ENCODE measurements around the gene DCDC2C. TPM values are rescaled to one million over a fixed set of nuclear protein-coding genes. Genes with fewer than 3 reads are reported as not detected.

The DCDC2C gene
- total and polyA plus RNA-seq, 2 experiments from 2014 or later: 0.45 TPM; not detected in 1

GRCh38 chr2:3654531-3655225 is 48.7 kb upstream of the DCDC2C start:
- H3K27ac ChIP-seq (ENCODE audit: low read depth): no peak overlapping the region
- peaks cover 13% of the 10 kb centered on the region for H3K27me3 Mint-ChIP-seq (ENCODE audit: insufficient read depth, low read depth, poor library complexity)
- H3K4me3 ChIP-seq: no peak overlapping the region
- 0 out of 2 replicates have a peak, but pooled peaks cover 4% of the 10 kb centered on the region for H3K27me3 ChIP-seq (ENCODE audit: insufficient read depth)
- H3F3A ChIP-seq (replicated peaks; ENCODE audit: low read depth): 0 out of 2 replicates have a peak, but pooled peaks cover 5% of the 10 kb centered on the region
- H3K36me3 ChIP-seq (ENCODE audit: insufficient read depth): no peaks in the 10 kb centered on the region
- H4K20me1 ChIP-seq (replicated peaks; ENCODE audit: insufficient read depth): no peaks in the 10 kb centered on the region
- no peak for TF ChIP-seq EZH2 (IDR thresholded peaks at IDR 0.05; ENCODE audit: low read depth, unreplicated experiment)
- no peak for TF ChIP-seq ZNF462 (CRISPR knock-in tag; IDR thresholded peaks at IDR 0.05)
- TF ChIP-seq JUNB (IDR thresholded peaks at IDR 0.05; ENCODE audit: unreplicated experiment): no peak
- TF ChIP-seq CTCF (conservative IDR thresholded peaks at IDR 0.05; ENCODE audit: low read depth in 2 of 2): no peak
- no peak for TF ChIP-seq REST (IDR thresholded peaks at IDR 0.05; ENCODE audit: unreplicated experiment)
- no peak for TF ChIP-seq POLR2AphosphoS5 (IDR thresholded peaks at IDR 0.05; ENCODE audit: low read depth)
- no peak for TF ChIP-seq ETS1 (IDR thresholded peaks at IDR 0.05)
- no peak for TF ChIP-seq EZH2phosphoT487 (IDR thresholded peaks at IDR 0.05; ENCODE audit: unreplicated experiment)
- TF ChIP-seq CREB1 (CRISPR knock-in tag; IDR thresholded peaks at IDR 0.05; ENCODE audit: low read depth): no peak
- TF ChIP-seq ZNF331 (CRISPR knock-in tag; IDR thresholded peaks at IDR 0.05; ENCODE audit: low read depth): no peak
- DNase-seq (ENCODE audit: low spot score) (no peak), ATAC-seq (no peak)
- H3K9me2 ChIP-seq (ENCODE audit: insufficient read depth): no peaks in the 10 kb centered on the region
- peaks cover 22% of the 10 kb centered on the region for H3K4me1 Mint-ChIP-seq
- H3K79me2 ChIP-seq (replicated peaks; ENCODE audit: insufficient read depth): no peaks in the 10 kb centered on the region
- no peak overlapping the region for H3K4me2 ChIP-seq
- H3K36me3 Mint-ChIP-seq (ENCODE audit: low read depth): no peaks in the 10 kb centered on the region; the same call in 1 of the 3 replicates
- H3K9me3 Mint-ChIP-seq: peaks cover 3% of the 10 kb centered on the region; the same call in 2 of the 3 replicates
- H3K4me3 Mint-ChIP-seq: no peak overlapping the region
- no peaks in the 10 kb centered on the region; the same call in 1 of the 2 replicates for H3K4me1 ChIP-seq (ENCODE audit: insufficient read depth)
- no peak overlapping the region for H2AFZ ChIP-seq
- no peak overlapping the region for H3K27ac Mint-ChIP-seq

Measured in GM23338 (cell line).